Esophagus muscularis mucosa (tissue), 4 donors: ENCODE measurements around the gene FRRS1L.

Source experiments
- EP300 ChIP-seq: sonication (generic); formaldehyde crosslinking; IDR thresholded peaks from one replicate; pipeline ENCODE4 v1.6.1; 2017; ENCODE audit warnings: antibody characterized with exemption
- POLR2A ChIP-seq: fragments of 450-650 bp; IDR thresholded peaks from one replicate; pipeline ENCODE4 v1.6.1; 2017; ENCODE audit warnings: antibody characterized with exemption, moderate library complexity, mild to moderate bottlenecking, low read depth
- TF ChIP-seq, protein P1 (sequence below), 3 experiments: fragments of 200-600 bp in 2 of 3; fragments of 450-650 bp in 1 of 3; sonication (generic) in 2 of 3; IDR thresholded peaks; one replicate each; pipeline ENCODE4 v1.5.1; 2017 to 2019; ENCODE audit warnings: antibody characterized with exemption in 3 of 3, mild to moderate bottlenecking in 2 of 3, moderate library complexity in 1 of 3

DNA sequence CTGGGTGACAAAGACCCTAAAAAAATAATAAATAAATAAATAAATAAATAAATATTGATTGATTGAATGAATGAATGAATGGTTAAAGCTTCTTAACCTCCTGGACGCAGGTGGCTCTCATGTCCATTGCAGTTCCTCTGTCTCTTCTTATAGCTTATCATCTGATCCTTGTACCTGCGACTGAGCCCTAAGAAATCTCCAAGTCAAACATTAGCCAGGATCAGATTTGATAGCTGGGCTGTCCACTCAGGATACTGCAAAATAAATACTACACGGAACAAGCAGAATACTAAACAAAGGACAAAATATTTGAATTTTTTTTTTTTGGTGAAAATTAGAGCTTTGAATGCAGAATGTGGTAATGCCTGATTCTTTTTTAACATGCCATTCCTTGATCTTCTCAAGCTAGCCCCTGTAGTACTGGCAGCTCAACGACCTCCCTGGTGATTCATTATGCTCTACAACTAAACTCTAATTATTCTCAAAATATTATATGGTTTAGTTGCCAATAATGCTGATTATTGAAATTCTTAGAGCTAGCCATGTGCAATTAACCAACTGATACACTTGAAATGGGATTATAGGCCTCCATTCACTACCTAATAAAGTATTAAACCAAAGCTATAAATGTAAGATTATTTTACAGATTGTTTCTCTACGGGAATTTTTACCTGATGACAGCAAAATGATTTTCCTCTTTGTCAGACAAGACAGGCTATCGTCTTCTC, 37.4 kb downstream of the FRRS1L start:
- TF ChIP-seq POLR2A (no peak), EP300 (no peak)
- TF ChIP-seq, protein P1, sequence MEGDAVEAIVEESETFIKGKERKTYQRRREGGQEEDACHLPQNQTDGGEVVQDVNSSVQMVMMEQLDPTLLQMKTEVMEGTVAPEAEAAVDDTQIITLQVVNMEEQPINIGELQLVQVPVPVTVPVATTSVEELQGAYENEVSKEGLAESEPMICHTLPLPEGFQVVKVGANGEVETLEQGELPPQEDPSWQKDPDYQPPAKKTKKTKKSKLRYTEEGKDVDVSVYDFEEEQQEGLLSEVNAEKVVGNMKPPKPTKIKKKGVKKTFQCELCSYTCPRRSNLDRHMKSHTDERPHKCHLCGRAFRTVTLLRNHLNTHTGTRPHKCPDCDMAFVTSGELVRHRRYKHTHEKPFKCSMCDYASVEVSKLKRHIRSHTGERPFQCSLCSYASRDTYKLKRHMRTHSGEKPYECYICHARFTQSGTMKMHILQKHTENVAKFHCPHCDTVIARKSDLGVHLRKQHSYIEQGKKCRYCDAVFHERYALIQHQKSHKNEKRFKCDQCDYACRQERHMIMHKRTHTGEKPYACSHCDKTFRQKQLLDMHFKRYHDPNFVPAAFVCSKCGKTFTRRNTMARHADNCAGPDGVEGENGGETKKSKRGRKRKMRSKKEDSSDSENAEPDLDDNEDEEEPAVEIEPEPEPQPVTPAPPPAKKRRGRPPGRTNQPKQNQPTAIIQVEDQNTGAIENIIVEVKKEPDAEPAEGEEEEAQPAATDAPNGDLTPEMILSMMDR (IDR thresholded peaks at IDR 0.05), result no peak
